ENCODE data around the gene RRP36.

DNA sequence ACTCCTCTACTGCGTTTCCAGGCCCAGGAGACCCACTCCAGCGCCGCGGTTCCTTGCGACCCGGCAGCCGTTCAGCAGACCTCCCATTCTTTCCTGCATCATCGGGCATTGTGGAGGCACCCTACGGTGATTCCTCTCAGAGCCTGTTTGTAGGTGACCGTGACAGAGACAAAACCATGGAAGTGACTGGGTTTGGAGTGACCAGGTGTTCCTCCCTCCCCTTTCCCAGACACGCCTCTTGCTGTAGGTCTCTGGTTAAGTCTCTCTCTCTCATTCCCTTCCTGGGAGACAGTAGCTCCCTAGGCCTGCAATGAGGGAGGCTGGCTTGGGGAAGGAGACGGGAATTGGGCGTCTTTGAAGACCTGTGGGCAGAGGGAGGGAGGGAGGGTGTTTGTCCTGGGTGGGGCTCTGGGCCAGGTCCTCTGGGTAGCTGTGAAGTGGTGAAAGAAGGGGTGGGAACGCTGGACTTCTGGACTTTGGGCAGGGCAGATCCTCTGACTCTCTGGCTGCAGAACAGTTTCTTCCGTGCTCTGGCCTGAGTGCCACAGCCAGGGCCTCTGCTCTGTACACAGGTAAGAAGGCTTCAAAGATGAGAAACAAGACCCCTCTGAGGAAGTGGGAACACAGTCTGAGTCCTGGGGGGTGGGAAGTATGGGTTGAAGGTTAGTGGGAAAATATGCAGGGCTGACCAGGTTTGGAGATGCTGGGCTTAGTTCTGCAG, 38.8 kb downstream of the RRP36 start:
- no peak for TF ChIP-seq EZH2phosphoT487 (IDR thresholded peaks at IDR 0.05)
- TF ChIP-seq, protein P1, sequence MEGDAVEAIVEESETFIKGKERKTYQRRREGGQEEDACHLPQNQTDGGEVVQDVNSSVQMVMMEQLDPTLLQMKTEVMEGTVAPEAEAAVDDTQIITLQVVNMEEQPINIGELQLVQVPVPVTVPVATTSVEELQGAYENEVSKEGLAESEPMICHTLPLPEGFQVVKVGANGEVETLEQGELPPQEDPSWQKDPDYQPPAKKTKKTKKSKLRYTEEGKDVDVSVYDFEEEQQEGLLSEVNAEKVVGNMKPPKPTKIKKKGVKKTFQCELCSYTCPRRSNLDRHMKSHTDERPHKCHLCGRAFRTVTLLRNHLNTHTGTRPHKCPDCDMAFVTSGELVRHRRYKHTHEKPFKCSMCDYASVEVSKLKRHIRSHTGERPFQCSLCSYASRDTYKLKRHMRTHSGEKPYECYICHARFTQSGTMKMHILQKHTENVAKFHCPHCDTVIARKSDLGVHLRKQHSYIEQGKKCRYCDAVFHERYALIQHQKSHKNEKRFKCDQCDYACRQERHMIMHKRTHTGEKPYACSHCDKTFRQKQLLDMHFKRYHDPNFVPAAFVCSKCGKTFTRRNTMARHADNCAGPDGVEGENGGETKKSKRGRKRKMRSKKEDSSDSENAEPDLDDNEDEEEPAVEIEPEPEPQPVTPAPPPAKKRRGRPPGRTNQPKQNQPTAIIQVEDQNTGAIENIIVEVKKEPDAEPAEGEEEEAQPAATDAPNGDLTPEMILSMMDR (IDR thresholded peaks at IDR 0.05): no peak

All from neural progenitor cell (in vitro differentiated cells).